Measurements from ENCODE around the gene DDX4.
A peak's percentile ranks its signal among the peaks of the same experiment; 100 is the strongest.
"Not testable (repeated sequence)": the region's sequence is repeated elsewhere in the genome, so short reads cannot be mapped to it uniquely, and the experiment has no call there.

The DDX4 gene

GRCh38 chr5:55737793-55738192 lies at the start of gene DDX4:
DDX4 (plus strand) TSS chr5:55738061; CDS start chr5:55738964, 903 bp downstream.
- DNase-seq, result no peak

GRCh38 chr5:55691265-55692105 lies 46.4 kb upstream of the DDX4 start:
- peak; percentile 37 to 60 for DNase-seq

DNA sequence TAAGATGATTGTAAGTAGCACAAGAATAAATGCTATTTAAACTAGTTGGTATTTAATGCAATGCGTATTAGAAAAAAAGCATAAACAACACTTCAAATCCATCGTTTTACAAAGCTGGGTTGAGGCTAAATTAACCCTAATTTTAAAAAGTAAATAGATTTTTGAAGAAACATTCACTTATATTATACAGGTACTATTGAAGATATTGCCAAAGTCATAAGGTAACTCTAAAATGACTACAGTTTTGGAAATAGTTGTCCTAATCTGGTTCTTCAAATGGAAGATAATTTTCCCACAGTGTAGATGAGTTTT lies 45.8 kb upstream of the DDX4 start:
- DNase-seq, result no peak

GRCh38 chr5:55692509-55692908 lies 45.4 kb upstream of the DDX4 start:
- no peak for DNase-seq

DNA sequence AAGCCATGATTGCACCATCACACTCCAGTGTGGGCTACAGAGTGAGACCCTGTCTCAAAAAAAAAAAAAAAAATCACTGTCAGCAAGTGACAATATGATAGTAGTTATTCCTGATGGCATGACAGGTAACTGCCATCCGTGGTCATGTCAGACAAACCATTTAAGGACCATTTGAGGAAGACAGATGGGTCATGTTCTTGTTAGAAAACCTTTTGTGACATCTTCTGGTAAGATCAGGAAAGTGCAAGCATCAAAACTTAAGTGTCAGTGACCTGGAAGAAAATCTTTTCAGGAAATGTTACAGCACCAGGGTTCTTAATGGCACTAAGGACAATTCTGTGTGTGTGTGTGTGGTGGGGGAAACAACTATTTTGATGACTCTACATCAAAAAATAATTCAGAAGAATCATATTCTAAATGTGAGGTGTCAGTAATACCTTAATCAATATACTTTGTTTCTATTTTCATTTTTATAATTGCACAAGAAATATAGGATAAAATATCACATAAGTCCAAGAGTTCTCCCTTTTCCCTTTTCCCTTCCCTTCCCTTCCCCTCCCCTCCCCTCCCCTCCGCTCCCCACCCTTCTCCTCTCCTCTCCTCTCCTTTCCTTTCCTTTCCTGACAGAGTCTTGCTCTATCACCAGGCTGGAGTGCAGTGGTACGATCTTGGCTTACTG lies 43.6 kb upstream of the DDX4 start:
- peak; percentile 42 to 48 for DNase-seq

- not testable (repeated sequence) for DNase-seq
Measured at GRCh38 chr5:55696704-55697103, 41.2 kb upstream of the DDX4 start.

- no peak for DNase-seq
Measured at GRCh38 chr5:55699041-55699688, 38.7 kb upstream of the DDX4 start.

DNA sequence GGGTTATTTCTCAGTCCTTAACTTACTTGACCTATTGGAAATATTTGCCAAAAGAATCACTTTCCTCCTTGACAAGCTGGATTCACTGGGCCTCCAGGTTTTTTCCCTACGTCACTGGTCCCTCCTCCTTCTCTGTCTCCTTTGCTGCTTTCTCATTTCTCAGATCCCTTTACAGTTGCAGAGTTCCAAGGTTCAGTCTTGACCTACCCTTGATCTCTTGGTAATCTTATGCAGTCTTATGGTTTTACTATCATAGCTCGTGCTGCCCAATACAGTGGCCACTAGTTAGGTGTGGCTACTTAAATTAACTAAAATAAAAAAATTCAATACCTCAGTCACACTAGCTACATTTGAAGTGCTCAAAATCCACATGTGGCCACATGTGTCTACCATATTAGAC lies 37.1 kb upstream of the DDX4 start:
- no peak for DNase-seq

GRCh38 chr5:55701462-55702103 lies 36.3 kb upstream of the DDX4 start:
- no peak for DNase-seq

DNA sequence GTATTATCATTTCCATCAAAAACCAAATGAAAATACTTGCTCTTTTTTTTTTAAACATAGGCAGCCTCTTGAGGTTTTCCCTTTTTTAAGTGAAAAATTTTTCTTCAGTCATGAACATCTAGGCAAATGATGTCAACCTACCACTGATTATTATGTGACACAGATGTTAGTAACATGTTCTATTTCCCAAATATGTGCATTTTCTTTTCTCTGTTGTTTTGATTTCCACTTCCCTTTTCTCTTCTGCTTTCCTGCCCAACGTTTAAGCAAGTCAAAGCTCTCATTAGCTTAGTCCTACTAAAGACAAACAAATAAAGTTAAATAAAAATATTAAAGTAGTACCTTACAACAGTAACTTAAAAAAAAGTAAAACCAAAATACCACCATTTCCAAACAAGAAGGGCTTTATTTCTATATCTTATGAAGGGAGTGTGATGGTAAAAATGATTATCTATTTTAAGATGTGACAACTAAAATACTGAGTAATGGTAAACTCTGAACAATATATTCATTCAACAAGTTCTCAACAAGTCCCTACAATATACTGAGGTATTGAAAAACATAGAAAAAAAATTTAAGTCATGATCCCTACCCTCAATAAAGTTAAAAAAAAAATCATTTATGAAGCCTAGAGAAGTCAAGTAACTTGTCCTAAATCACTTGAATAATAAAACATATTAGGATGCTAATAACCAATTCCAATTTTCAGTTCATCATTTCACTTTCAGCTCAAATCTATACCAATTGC lies 35.1 kb upstream of the DDX4 start:
- peak in 1 of 2 experiments; percentile 12 for DNase-seq

- no peak for DNase-seq
Measured at GRCh38 chr5:55706230-55706629, 31.6 kb upstream of the DDX4 start.

GRCh38 chr5:55708732-55709131 lies 29.1 kb upstream of the DDX4 start:
- DNase-seq, result no peak

DNA sequence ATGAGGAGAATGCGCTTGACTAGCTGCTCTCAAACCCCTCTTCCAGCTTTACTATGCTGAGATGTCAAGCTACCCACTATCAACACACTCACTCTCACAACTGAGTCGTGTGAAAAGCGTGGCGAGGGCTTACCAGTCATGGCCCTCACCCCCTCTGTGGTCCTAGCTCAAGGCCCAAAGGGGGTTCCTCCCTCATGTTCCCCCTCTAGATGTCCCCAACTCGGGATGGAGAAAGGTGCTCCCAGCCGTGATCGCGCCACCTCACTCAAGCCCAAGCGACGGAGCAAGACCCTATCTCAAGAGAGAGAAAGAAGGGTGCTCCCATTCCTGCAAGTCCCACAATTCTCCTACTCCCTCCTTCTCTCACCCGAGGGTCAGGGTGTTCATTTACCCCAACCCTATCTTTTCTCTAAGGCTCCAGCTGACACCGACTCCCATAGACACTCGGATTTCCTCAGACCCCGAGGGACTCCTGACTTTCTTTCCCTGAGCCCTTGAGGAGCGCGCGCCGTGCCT lies 26.3 kb upstream of the DDX4 start:
- DNase-seq, result no peak

- peak; percentile 84 to 88 for DNase-seq
Measured at GRCh38 chr5:55712023-55712859, 25.6 kb upstream of the DDX4 start, which contains the start of gene SLC38A9. SLC38A9 (minus strand) TSS chr5:55712324; CDS start chr5:55697958, 14,366 bp downstream.

DNA sequence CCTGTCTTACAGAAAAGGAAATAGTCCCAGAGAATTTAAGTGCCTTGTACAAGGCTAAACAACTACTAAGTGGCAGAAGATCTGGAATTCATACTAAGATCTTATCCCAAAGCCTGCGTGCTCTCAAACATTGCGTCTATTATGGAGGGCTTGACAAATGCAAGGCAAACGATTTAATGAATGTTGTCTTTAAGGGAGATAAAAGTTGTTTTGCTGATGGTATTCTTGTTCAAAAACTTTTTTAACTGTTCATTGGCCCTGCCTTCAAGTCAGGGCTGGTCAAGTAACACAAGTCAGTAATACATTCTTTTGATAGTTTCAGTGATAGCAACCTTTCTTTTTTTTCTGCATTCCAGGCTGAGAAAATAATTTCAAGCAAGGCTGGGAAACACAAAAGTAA lies 24.0 kb upstream of the DDX4 start:
- no peak for DNase-seq

GRCh38 chr5:55714339-55714738 lies 23.5 kb upstream of the DDX4 start:
- DNase-seq, result no peak

GRCh38 chr5:55714749-55715148 lies 23.1 kb upstream of the DDX4 start:
- DNase-seq, result no peak

- no peak for DNase-seq
Measured at GRCh38 chr5:55715519-55716078, 22.3 kb upstream of the DDX4 start.

GRCh38 chr5:55719026-55719425 lies 18.8 kb upstream of the DDX4 start:
- DNase-seq, result not testable (repeated sequence)

DNA sequence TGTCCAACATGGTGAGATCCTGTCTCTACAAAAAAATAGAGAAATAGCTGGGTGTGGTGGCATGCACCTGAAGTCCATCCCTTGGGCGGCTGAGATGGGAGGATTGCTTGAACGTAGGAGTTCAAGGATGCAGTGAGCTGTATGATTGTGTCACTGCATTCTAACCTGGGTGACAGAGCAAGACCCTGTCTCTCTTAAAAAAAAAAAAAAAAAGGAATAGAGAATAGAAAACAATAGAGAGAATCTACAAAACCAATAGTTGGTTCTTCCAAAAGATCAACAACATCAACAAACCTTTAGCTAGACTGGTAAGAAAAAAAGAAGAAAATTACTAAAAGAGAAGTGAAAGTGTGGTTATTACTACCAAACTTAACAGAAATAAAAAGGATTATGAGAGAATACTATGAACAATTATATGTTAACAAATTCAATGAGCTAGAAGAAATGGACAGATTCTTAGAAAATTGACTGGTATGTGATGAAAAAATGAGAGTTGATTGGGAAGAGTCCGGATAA lies 17.6 kb upstream of the DDX4 start:
- DNase-seq, result no peak

DNA sequence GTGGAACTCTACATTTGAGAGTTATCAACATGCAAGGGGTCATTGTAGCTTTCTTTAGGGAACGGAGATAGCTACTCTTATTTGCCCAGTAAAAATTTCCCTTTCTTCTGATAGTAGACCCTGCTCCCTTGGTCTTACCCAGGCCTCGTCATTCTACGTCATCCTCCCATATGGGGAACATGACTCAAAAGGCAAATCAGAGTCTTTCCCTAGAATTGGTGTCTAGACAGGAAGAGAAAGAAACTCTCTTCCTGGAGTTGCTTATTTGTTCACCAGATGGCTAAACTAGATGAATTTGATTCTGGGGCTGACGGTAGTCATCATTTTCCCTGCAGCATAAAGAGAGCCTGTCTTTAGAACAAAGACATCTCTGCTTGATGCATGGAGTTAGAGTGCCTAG lies 13.6 kb upstream of the DDX4 start:
- DNase-seq, result no peak
